Thyroid gland (tissue), 4 donors: Measurements from ENCODE around the gene GPATCH2.

Experiments used
- POLR2A ChIP-seq, 2 donors: fragments of 450-650 bp; IDR thresholded peaks; one replicate each; pipeline ENCODE4 v1.6.1; 2017; ENCODE audit warnings: antibody characterized with exemption in 2 of 2, mild to moderate bottlenecking in 2 of 2, moderate library complexity in 1 of 2
- TF ChIP-seq, protein P1 (sequence below), 6 experiments: fragments of 200-600 bp in 3 of 6; fragments of 450-650 bp in 3 of 6; sonication (generic) in 3 of 6; IDR thresholded peaks; one replicate each; pipeline ENCODE4 v1.5.1; 2016 to 2019; ENCODE audit warnings: antibody characterized with exemption in 6 of 6, mild to moderate bottlenecking in 2 of 6, inconsistent platforms in 1 of 6, moderate library complexity in 1 of 6

DNA sequence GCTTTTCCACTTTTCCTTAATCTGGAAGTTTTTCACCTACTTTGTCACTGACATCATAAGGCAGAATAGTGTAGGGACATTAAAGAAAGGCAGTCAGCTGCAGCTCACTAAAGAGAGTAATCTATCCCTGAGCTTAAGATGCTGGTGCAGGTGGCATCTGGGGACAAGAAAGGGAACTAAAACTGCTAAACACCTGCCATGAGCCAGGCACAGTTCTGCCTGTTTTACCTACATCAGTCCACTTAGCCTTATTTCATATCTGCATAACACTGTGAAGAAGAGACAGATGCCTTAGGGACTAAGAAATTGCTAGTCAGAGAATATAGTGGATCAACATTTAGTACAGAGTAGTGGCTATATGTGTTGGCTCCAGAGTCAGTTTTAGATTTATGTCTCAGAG, 88.1 kb downstream of the GPATCH2 start:
- TF ChIP-seq, protein P1, sequence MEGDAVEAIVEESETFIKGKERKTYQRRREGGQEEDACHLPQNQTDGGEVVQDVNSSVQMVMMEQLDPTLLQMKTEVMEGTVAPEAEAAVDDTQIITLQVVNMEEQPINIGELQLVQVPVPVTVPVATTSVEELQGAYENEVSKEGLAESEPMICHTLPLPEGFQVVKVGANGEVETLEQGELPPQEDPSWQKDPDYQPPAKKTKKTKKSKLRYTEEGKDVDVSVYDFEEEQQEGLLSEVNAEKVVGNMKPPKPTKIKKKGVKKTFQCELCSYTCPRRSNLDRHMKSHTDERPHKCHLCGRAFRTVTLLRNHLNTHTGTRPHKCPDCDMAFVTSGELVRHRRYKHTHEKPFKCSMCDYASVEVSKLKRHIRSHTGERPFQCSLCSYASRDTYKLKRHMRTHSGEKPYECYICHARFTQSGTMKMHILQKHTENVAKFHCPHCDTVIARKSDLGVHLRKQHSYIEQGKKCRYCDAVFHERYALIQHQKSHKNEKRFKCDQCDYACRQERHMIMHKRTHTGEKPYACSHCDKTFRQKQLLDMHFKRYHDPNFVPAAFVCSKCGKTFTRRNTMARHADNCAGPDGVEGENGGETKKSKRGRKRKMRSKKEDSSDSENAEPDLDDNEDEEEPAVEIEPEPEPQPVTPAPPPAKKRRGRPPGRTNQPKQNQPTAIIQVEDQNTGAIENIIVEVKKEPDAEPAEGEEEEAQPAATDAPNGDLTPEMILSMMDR (IDR thresholded peaks at IDR 0.05), result no peak
- no peak for TF ChIP-seq POLR2A (IDR thresholded peaks at IDR 0.05)
